ENCODE results near the gene PAK5. TPM values are rescaled to one million over a fixed set of nuclear protein-coding genes. Genes with fewer than 3 reads are reported as not detected.

The PAK5 gene
- total RNA-seq, 1 experiment from 2014 or later = not detected

DNA sequence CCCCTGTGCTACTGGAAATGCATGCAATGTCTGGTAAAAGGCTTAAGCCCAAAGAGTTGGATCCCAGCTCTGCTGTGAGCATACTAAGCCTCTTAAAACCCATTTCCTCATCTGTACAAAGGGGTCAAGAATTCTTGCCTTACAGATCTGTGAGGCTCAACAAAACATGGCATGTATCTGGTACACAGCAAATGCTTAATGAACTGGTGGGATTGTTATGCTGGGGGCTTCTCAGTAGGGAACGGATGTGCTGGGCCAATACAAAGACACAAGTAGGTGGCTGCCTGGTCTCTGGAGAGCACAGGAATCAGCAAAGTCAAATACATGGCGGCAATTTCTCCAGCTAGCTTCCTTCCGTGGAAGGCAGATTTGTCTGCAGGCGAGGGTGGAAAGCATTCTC, 262.2 kb downstream of the PAK5 start:
- no peaks in the 10 kb centered on the region for H3K9me3 ChIP-seq (replicated peaks)
- H3K27ac ChIP-seq = no peak overlapping the region
- no peaks in the 10 kb centered on the region for H3K4me1 ChIP-seq
- no peak overlapping the region for H3K4me3 ChIP-seq
- no peak for DNase-seq
- peaks cover 9% of the 10 kb centered on the region for H3K27me3 ChIP-seq
- H3K36me3 ChIP-seq = no peaks in the 10 kb centered on the region

DNA sequence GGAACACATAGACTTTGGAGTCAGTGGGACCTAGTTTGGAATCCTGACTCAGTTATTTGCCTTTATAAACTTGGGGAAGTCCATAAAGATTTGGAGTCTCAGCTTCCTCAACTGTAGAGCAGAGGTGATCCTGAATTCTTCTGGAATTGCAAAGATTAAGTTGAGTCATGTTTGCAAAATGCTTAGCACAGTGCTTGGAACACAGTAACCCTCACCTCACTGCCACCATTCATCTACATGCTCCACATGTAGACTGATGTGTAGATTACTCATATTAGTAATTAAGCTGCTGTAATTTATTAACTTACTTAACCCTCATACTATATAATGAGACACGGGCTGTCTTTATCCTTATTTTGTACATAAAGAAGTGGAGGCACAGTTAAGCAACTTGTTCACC, 263.0 kb downstream of the PAK5 start:
- Histone ChIP-seq H3K4me1 (no peaks in the 10 kb centered on the region), H3K27ac (no peak overlapping the region), H3K9me3 (replicated peaks) (no peaks in the 10 kb centered on the region), H3K27me3 (peaks cover 5% of the 10 kb centered on the region), H3K36me3 (no peaks in the 10 kb centered on the region), H3K4me3 (no peak overlapping the region)
- DNase-seq = no peak

DNA sequence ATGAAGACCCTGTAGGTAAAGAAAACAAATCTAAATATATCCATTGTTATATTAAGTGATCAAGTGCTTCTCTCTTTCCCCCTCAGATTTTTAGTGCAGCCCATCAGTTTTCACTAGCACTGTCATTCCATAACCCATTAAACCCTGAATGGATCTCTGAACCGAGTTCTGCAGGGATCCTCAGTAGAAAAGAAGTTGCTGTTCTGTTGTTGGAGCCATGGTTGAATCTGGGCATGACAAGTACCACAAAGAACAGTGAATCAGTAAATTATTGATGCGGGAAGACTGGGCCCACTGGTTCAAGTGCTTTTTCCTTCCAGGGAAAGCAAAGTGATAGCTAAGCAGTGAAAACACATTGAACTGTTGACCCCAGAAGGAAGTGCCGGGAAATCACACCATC, 264.1 kb downstream of the PAK5 start:
- no peak overlapping the region for H3K4me3 ChIP-seq
- H3K4me1 ChIP-seq = no peaks in the 10 kb centered on the region
- H3K36me3 ChIP-seq = no peaks in the 10 kb centered on the region
- H3K27ac ChIP-seq = no peak overlapping the region
- no peak for DNase-seq
- H3K9me3 ChIP-seq (replicated peaks) = no peaks in the 10 kb centered on the region
- H3K27me3 ChIP-seq = peaks cover 5% of the 10 kb centered on the region

DNA sequence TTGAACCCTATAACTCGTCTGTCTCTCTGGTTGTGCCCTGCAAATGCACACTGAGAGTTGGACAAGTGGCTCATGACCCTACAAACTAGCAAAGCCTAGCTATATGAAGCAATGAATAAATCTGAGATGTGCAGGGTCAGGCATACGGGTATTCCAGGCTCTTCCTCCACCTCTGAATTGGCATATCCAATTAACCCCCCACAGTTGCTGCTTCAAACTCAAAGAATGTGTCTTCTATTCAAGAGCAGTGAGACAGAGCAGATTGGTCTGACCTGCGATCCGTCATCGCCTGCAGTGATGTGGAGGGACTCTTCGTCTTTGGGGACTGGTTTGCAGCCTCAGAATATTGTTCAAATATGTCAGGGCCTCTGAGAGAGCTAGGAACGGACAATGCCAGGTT, 264.7 kb downstream of the PAK5 start:
- H3K27me3 ChIP-seq = peaks cover 5% of the 10 kb centered on the region
- no peaks in the 10 kb centered on the region for H3K4me1 ChIP-seq
- no peak for DNase-seq
- no peak overlapping the region for H3K4me3 ChIP-seq
- no peaks in the 10 kb centered on the region for H3K9me3 ChIP-seq (replicated peaks)
- H3K27ac ChIP-seq = no peak overlapping the region
- H3K36me3 ChIP-seq = no peaks in the 10 kb centered on the region

DNA sequence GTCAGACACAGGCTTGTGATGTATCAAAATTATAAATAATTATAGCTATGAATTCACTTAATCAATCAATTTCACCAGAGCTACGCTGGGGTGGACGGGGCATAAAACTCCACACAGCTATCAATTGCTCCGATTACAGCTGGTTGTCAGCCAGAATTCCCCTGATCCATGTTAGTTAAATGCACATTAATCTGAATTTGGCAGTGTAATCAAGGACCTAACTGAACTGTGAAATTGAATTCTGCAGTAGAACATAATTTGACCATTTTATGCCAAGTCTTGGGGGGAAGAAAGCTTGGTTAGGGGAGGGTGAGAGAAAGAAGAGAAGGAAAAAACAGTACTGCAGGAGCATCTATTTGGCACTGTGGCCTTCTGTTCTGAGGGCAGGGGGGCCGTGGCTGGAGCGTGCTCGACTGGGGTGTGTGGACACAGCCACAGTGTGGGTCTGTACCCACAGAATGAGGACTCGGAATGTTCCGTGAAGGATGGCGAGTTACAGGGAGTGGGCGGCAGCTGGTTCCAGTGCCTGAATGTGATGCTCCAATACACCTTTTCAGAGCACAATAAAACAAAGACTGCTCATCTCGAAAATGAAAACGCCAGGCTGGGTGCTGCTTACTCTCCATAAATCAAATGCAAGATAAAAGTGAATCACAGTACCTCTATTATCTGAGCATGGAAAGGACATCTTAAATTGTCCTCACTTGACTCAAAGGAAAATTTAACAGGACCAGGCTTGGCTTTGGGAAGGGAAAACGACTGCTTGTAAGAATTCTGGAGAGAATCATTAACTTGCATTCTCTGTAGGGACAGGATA, 265.3 kb downstream of the PAK5 start:
- no peak overlapping the region for H3K4me3 ChIP-seq

DNA sequence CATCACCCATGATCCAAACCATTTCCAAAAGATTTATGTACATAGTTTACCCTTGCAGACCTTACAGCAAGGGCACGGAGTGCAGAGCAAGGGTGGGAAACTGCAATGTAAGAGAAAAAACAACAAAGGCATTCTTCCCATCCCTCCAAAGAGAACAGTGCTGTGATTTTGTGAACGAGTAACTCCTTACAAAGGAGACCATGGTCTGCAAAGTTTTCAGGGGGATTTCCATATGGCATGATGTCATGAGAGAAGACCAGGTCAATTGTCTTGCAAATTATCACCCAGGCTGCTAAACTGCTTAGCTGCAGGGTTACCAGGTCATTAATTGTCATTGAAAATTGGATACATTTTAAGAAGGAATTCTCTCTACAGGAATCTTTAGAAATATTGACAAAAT, 266.2 kb downstream of the PAK5 start:
- no peak overlapping the region for H3K27ac ChIP-seq

More for the DNA sequence above, 265.3 kb downstream of the PAK5 start:
- Histone ChIP-seq H3K9me3 (replicated peaks) (no peaks in the 10 kb centered on the region), H3K36me3 (no peaks in the 10 kb centered on the region), H3K27me3 (peaks cover 5% of the 10 kb centered on the region), H3K4me1 (no peaks in the 10 kb centered on the region), H3K27ac (no peak overlapping the region)
- no peak for DNase-seq

DNA sequence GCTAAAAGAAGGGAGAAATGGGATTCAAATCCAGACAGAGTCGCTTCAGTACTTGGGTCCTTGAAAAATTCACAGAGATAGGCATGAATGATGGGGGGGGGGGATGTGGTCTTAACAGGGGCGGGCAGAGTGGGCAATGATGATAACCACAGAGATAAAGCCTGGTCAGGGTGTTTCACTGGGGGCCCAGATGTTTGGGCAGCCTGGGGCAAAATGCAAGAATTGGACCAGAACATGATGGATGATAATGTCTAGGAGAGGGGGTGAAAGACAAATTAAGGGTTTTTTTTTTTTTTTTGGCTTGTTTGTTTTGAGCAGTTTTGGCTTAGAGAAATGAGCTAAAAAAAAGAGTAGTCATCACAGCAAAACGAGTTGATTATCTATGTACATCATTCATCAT, 267.1 kb downstream of the PAK5 start:
- no peak for DNase-seq
- Histone ChIP-seq H3K9me3 (replicated peaks) (no peaks in the 10 kb centered on the region), H3K27ac (no peak overlapping the region), H3K4me3 (no peak overlapping the region), H3K36me3 (no peaks in the 10 kb centered on the region), H3K4me1 (no peaks in the 10 kb centered on the region), H3K27me3 (peaks cover 5% of the 10 kb centered on the region)

More for the DNA sequence above, 266.2 kb downstream of the PAK5 start:
- H3K4me3 ChIP-seq = no peak overlapping the region
- no peak for DNase-seq
- H3K27me3 ChIP-seq = peaks cover 5% of the 10 kb centered on the region
- H3K4me1 ChIP-seq = no peaks in the 10 kb centered on the region
- H3K9me3 ChIP-seq (replicated peaks) = no peaks in the 10 kb centered on the region
- H3K36me3 ChIP-seq = no peaks in the 10 kb centered on the region

DNA sequence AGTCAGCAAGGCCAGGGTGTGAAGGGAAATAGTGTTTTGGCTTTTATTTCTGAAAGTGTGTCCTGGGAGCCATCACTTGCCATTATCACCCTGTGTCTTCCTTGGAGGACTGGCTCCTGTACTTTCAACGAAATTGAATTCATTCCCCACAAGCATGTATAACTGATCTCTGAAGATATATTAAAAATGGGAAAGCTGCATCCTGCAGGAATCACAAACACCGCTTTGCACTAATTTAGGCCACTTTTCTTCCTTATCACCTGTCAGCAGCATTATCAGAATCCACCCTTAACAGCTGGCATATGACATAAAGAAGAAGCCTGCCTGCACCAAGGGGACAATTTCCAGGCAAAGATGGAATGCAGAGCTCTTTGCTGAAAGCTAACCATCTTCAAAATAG, 268.3 kb downstream of the PAK5 start:
- DNase-seq = no peak
- H3K27me3 ChIP-seq = peaks cover 5% of the 10 kb centered on the region
- no peaks in the 10 kb centered on the region for H3K9me3 ChIP-seq (replicated peaks)
- H3K36me3 ChIP-seq = no peaks in the 10 kb centered on the region
- no peaks in the 10 kb centered on the region for H3K4me1 ChIP-seq
- H3K27ac ChIP-seq = no peak overlapping the region
- no peak overlapping the region for H3K4me3 ChIP-seq

DNA sequence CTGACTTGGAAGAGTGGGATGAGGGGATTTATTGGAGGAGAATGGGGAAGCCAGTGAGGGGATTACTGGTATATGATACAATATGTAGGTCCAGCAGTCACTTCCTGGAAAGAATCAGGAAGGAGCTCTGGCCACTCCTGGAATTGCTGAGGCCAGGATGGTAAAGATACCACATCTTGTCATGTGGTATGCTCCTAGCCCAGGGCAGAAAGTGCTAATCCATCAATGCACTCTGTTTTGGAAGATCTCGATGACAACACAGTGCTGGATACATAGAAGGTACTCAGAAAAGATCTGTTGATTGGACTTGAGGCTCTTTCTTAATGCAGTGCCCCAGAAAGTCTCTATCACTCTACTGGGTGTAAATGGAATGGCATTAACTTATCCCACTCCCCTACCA, 271.9 kb downstream of the PAK5 start:
- no peak for DNase-seq
- Histone ChIP-seq H3K27me3 (peaks cover 6% of the 10 kb centered on the region; the same call in 1 of the 2 replicates), H3K9me3 (replicated peaks) (no peaks in the 10 kb centered on the region), H3K4me3 (no peak overlapping the region), H3K27ac (no peak overlapping the region), H3K4me1 (no peaks in the 10 kb centered on the region), H3K36me3 (no peaks in the 10 kb centered on the region)

DNA sequence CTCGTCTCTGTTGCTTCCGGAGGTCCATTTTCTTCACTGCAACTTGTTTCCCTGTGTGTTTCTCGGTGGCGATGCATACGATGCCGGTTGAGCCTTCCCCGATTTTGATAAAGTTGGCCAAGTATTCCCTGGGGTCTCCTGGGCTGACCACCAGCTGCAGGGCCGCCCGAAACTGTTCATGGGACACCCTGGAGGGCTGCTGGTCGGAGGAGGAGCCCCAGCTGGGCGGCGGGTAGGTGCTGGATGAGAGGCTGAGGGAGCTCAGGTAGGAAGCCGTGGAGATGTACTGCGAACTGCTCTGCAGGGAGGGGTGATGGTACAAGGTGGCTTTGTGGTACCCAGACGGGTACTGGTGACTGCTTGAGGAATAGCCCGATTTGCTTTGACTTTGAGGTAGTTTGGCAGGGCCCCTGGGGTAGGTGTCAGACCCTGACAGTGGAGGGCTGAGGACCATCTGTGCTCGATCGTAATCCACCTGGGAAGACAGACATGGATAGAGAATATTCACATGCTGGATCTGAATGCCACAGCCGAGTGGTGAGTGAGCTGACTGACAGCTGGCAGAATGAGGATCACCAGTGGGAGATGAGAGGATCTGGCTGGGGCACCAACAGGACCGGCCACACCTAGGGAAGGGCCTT, 272.8 kb downstream of the PAK5 start:
- no peaks in the 10 kb centered on the region for H3K36me3 ChIP-seq
- H3K9me3 ChIP-seq (replicated peaks) = no peaks in the 10 kb centered on the region
- H3K4me1 ChIP-seq = no peaks in the 10 kb centered on the region
- no peak overlapping the region for H3K4me3 ChIP-seq
- H3K27ac ChIP-seq = no peak overlapping the region
- DNase-seq = no peak
- peaks cover 6% of the 10 kb centered on the region; the same call in 1 of the 2 replicates for H3K27me3 ChIP-seq

DNA sequence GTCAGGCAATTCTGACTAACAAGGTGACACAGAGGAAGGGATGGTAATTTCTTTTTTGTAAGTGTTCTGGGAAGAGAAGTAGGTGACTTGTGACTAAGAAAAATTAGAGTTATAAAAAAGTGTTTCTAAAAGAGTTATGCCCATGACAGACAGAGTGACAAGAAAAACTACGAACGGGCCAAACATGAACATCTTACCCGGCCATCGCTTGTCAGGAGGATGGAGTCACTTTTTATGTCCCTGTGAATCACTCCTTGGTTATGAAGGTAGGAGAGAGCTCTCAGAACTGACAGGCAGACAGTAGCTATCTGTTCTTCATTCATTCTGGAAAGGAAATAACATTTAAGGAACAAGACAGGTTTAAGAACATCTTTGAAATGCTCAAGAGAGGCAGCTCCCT, 281.5 kb downstream of the PAK5 start:
- DNase-seq = no peak
- Histone ChIP-seq H3K36me3 (no peaks in the 10 kb centered on the region), H3K27me3 (no peaks in the 10 kb centered on the region; the same call in none of the 2 replicates), H3K4me1 (no peaks in the 10 kb centered on the region), H3K27ac (no peak overlapping the region), H3K4me3 (no peak overlapping the region), H3K9me3 (replicated peaks) (no peaks in the 10 kb centered on the region)

DNA sequence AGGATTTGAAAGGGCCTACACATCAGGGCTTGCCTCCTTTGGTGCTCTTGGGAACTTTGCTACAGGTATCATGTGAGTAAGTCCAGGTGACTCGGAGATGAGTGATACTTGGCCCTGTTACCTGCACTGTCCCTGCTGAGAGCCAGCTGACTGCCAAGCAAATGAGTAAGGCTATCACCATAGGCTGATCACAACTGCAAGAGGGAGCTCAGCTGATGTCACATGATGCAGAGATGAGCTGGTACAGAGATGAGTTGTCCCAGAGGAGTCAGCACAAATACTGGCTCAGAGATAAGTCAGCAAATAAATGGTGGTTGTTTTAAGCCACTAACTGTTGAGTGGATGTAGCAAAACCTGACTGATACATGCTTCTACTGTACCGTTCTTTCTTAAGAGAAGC, 283.1 kb downstream of the PAK5 start:
- no peaks in the 10 kb centered on the region for H3K36me3 ChIP-seq
- H3K4me3 ChIP-seq = no peak overlapping the region
- no peak overlapping the region for H3K27ac ChIP-seq
- DNase-seq = no peak
- H3K4me1 ChIP-seq = no peaks in the 10 kb centered on the region
- no peaks in the 10 kb centered on the region for H3K9me3 ChIP-seq (replicated peaks)
- no peaks in the 10 kb centered on the region; the same call in none of the 2 replicates for H3K27me3 ChIP-seq

DNA sequence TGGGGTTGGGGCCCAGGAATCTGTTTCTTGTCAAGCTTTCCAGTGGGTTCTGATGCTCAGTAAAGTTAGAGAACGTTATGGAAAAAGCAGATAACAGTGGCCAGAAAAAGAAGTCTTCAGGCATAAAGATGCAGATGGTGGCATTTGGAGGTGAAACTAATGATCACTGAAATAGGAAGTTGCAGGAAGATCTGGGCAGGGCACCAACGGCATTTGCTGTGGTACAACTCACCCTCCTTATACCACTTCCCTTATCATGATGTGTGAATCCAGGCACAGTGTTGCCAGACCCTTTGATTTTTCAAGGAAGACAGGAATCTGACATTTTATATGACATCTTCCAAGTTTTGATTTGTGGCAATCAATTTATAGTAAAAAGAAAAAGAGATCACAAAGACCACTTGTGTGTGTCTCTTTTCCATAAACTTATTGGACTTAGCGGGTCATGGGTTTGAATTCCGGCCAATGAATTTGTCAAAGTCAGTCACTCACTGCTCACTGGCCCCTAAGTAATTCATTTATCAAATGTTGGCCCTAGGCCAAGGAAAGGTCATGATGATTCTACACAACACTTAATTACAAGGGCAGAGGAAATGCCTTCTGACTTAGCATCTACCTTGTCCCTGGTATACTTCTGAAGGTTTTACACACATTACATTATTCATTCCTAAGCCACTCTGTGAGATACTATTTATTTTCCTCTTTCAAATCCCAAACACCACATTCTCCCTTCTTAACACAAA, 286.9 kb downstream of the PAK5 start:
- no peak for DNase-seq
- Histone ChIP-seq H3K9me3 (replicated peaks) (no peaks in the 10 kb centered on the region), H3K4me1 (no peaks in the 10 kb centered on the region), H3K27me3 (no peaks in the 10 kb centered on the region; the same call in none of the 2 replicates), H3K27ac (no peak overlapping the region), H3K36me3 (no peaks in the 10 kb centered on the region), H3K4me3 (no peak overlapping the region)

DNA sequence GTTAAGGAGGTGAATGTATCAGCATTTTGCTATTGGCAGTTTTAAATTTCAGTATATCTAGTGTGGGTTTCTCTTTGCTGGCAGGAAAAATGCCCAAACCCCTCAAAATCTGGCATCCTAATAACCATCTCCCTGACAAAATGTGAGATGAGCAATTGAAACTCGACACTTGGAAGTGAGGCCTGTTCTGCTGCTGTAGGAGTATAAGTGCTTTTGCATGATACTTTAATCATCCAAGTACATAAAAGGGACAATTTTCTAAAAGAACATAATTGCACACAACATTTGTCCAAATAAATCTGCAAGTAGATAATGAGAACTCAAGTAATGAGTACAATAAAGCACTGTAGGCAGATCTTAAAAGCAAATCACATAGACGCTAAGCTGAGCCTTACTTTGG, 288.0 kb downstream of the PAK5 start:
- Histone ChIP-seq H3K36me3 (no peaks in the 10 kb centered on the region), H3K4me1 (no peaks in the 10 kb centered on the region), H3K4me3 (no peak overlapping the region), H3K9me3 (replicated peaks) (no peaks in the 10 kb centered on the region), H3K27me3 (no peaks in the 10 kb centered on the region; the same call in none of the 2 replicates), H3K27ac (no peak overlapping the region)
- no peak for DNase-seq

DNA sequence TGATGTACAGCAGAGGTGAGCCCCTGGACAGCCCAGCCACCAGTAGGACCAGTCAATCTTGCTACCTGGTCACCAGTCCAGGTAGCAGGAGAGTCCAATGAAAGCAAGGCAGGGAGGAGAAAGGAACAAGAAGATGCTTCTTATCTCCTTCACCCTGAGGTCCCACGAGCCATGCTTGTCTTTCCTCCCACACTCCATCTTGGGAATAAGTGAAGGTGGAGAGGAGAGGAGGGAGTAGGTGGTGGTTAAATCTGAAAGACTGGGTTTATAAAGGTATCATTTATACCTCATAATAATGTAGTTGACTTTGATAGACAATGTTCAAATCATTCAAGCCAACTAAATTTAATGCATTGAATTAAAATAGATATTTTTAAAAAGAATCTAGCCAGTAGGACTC, 288.6 kb downstream of the PAK5 start:
- H3K4me3 ChIP-seq = no peak overlapping the region
- H3K27me3 ChIP-seq = peaks cover 2% of the 10 kb centered on the region; the same call in 1 of the 2 replicates
- no peaks in the 10 kb centered on the region for H3K4me1 ChIP-seq
- no peak overlapping the region for H3K27ac ChIP-seq
- DNase-seq = no peak
- H3K36me3 ChIP-seq = no peaks in the 10 kb centered on the region
- no peaks in the 10 kb centered on the region for H3K9me3 ChIP-seq (replicated peaks)

Data from SJCRH30 (cell line).